Smooth muscle cell (in vitro differentiated cells): ENCODE measurements around the gene MAML3. TPM values are rescaled to one million over a fixed set of nuclear protein-coding genes. Genes with fewer than 3 reads are reported as not detected.

Experiments used
- DNase-seq: peaks from one replicate; lab custom pipeline; 2025; ENCODE audit not compliant: unreplicated experiment; lab: John Stamatoyannopoulos, UW
- H2AFZ ChIP-seq: fragments of 200-600 bp; sonication (generic); 2 replicates; pipeline ENCODE4 v1.6.0; 2016; ENCODE audit warnings: antibody characterized with exemption, low read depth, mild to moderate bottlenecking
- H3F3A ChIP-seq: fragments of 200-600 bp; sonication (generic); 2 replicates; pipeline ENCODE4 v1.6.0; 2017; ENCODE audit warnings: antibody characterized with exemption, low read depth
- H3K27ac ChIP-seq: fragments of 200-600 bp; sonication (generic); 2 replicates; pipeline ENCODE4 v1.5.1; 2016; ENCODE audit warnings: low read depth, mild to moderate bottlenecking
- H3K27me3 ChIP-seq: fragments of 200-600 bp; sonication (generic); 2 replicates; pipeline ENCODE4 v1.6.1; 2016; ENCODE audit warnings: low read depth, mild to moderate bottlenecking
- H3K36me3 ChIP-seq: fragments of 200-600 bp; sonication (generic); 2 replicates; pipeline ENCODE4 v1.5.1; 2016; ENCODE audit warnings: low read depth
- H3K4me1 ChIP-seq: fragments of 200-600 bp; sonication (generic); 2 replicates; pipeline ENCODE4 v1.5.1; 2016; ENCODE audit warnings: low read depth
- H3K4me2 ChIP-seq: fragments of 200-600 bp; sonication (generic); 2 replicates; pipeline ENCODE4 v1.6.0; 2016; ENCODE audit warnings: mild to moderate bottlenecking
- H3K4me3 ChIP-seq: fragments of 200-600 bp; sonication (generic); 2 replicates; pipeline ENCODE4 v1.5.1; 2016; ENCODE audit warnings: mild to moderate bottlenecking
- H3K79me2 ChIP-seq: fragments of 200-600 bp; sonication (generic); 2 replicates; pipeline ENCODE4 v1.6.0; 2016; ENCODE audit warnings: low read depth, mild to moderate bottlenecking
- H3K9ac ChIP-seq: fragments of 200-600 bp; sonication (generic); 2 replicates; pipeline ENCODE4 v1.6.0; 2016; ENCODE audit warnings: low read depth
- H3K9me3 ChIP-seq: fragments of 200-600 bp; sonication (generic); replicated peaks from 2 replicates; pipeline ENCODE4 v1.5.1; 2016; ENCODE audit warnings: low read depth
- H4K20me1 ChIP-seq: fragments of 200-600 bp; sonication (generic); 2 replicates; pipeline ENCODE4 v1.6.0; 2016; ENCODE audit warnings: low read depth
- WGBS: methylation state at CpG from one replicate; pipeline ENCODE4 v1.1.7; 2016; ENCODE audit warnings: low lambda C conversion rate; 5-methylcytosine and 5-hydroxymethylcytosine counted together
- polyA plus RNA-seq: library from polyadenylated mRNA; unstranded; fragments of >200 nt; fragmentation: Nextera tagmentation; extraction: Ambion mirVana; gene quantifications from 2 replicates; pipeline ENCODE4 v1.2.1, GENCODE V29; 2016
- total RNA-seq: library from RNA; depleted of rRNA; stranded (reverse); fragments of >200 nt; gene quantifications from 2 replicates; pipeline ENCODE4 v1.2.3, GENCODE V29; 2014
- TF ChIP-seq, protein P1 (sequence below): fragments of 200-600 bp; sonication (generic); IDR thresholded peaks from 2 replicates; pipeline ENCODE4 v1.5.1; 2017; ENCODE audit warnings: borderline replicate concordance, mild to moderate bottlenecking, antibody characterized with exemption; ENCODE audit not compliant: insufficient read depth, poor library complexity, severe bottlenecking

The MAML3 gene
- total and polyA plus RNA-seq, 2 experiments from 2014 or later = 4.9 to 12.6 TPM

- Histone ChIP-seq H3K36me3 (no peaks in the 10 kb centered on the region), H3K9ac (peak overlapping the region; percentile 77), H3K9me3 (no peaks in the 10 kb centered on the region), H2AFZ (no peak overlapping the region), H3K27ac (peak overlapping the region; percentile 97), H3K79me2 (no peaks in the 10 kb centered on the region), H3F3A (no peaks in the 10 kb centered on the region), H3K27me3 (no peaks in the 10 kb centered on the region), H3K4me2 (peak overlapping the region; percentile 38), H4K20me1 (no peaks in the 10 kb centered on the region), H3K4me1 (peaks cover 27% of the 10 kb centered on the region), H3K4me3 (no peak overlapping the region)
- TF ChIP-seq, protein P1, sequence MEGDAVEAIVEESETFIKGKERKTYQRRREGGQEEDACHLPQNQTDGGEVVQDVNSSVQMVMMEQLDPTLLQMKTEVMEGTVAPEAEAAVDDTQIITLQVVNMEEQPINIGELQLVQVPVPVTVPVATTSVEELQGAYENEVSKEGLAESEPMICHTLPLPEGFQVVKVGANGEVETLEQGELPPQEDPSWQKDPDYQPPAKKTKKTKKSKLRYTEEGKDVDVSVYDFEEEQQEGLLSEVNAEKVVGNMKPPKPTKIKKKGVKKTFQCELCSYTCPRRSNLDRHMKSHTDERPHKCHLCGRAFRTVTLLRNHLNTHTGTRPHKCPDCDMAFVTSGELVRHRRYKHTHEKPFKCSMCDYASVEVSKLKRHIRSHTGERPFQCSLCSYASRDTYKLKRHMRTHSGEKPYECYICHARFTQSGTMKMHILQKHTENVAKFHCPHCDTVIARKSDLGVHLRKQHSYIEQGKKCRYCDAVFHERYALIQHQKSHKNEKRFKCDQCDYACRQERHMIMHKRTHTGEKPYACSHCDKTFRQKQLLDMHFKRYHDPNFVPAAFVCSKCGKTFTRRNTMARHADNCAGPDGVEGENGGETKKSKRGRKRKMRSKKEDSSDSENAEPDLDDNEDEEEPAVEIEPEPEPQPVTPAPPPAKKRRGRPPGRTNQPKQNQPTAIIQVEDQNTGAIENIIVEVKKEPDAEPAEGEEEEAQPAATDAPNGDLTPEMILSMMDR = no peak
- DNase-seq = no peak
- 42% methylated on average over 4 of the region's 4 CpGs for WGBS
These were observed 442.5 kb downstream of the MAML3 start for GRCh38 chr4:139711461-139711860.

GRCh38 chr4:139710073-139710472 lies 443.9 kb downstream of the MAML3 start:
- no peak overlapping the region for H2AFZ ChIP-seq
- H3K36me3 ChIP-seq = no peaks in the 10 kb centered on the region
- no peaks in the 10 kb centered on the region for H3K27me3 ChIP-seq
- H3K9ac ChIP-seq = peak overlapping the region; percentile 77
- peak overlapping the region; percentile 97 for H3K27ac ChIP-seq
- WGBS = 41% methylated on average over 2 of the region's 2 CpGs
- no peaks in the 10 kb centered on the region for H3K9me3 ChIP-seq
- DNase-seq = no peak
- no peak overlapping the region for H3K4me3 ChIP-seq
- TF ChIP-seq, protein P1 = no peak
- H4K20me1 ChIP-seq = no peaks in the 10 kb centered on the region
- H3K79me2 ChIP-seq = no peaks in the 10 kb centered on the region
- no peaks in the 10 kb centered on the region for H3F3A ChIP-seq
- peaks cover 18% of the 10 kb centered on the region for H3K4me1 ChIP-seq
- peak overlapping the region; percentile 39 for H3K4me2 ChIP-seq

DNA sequence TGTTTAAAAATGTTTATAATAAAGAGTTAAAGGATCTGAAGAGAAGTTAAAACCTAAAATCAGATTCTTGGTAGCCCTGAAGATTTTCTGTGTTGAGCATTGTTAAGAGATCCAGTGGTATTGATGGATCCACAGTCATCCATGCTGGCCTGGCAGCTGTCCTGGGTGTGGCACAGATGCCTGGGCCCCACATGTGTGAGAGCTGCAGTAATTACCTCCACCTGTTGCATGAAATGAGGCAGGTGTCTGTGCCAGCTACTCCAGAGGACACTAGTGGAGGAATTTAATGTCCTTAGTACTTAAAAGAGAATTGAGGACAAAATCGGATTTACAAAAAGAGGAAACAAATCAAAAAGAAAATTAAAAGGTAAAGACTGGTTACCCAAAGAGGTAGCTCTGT lies 444.3 kb downstream of the MAML3 start:
- no peaks in the 10 kb centered on the region for H3K36me3 ChIP-seq
- peak overlapping the region; percentile 39 for H3K4me2 ChIP-seq
- H3K27ac ChIP-seq = peak overlapping the region; percentile 97
- H3K27me3 ChIP-seq = no peaks in the 10 kb centered on the region
- no peaks in the 10 kb centered on the region for H3K9me3 ChIP-seq
- peaks cover 18% of the 10 kb centered on the region for H3K4me1 ChIP-seq
- no peak overlapping the region for H3K4me3 ChIP-seq
- no peaks in the 10 kb centered on the region for H3F3A ChIP-seq
- no peaks in the 10 kb centered on the region for H4K20me1 ChIP-seq
- DNase-seq = no peak
- no peak overlapping the region for H2AFZ ChIP-seq
- TF ChIP-seq, protein P1 = no peak
- WGBS = 95% methylated on average over 1 of the region's 1 CpG
- H3K9ac ChIP-seq = peak overlapping the region; percentile 77
- no peaks in the 10 kb centered on the region for H3K79me2 ChIP-seq

- WGBS = 95% methylated on average over 4 of the region's 4 CpGs
- no peaks in the 10 kb centered on the region for H3K79me2 ChIP-seq
- H3K9me3 ChIP-seq = no peaks in the 10 kb centered on the region
- H3K27ac ChIP-seq = no peak overlapping the region
- H3K36me3 ChIP-seq = no peaks in the 10 kb centered on the region
- H3K27me3 ChIP-seq = no peaks in the 10 kb centered on the region
- no peak overlapping the region for H3K4me3 ChIP-seq
- H3F3A ChIP-seq = no peaks in the 10 kb centered on the region
- TF ChIP-seq, protein P1 = peak; percentile 15
- H4K20me1 ChIP-seq = no peaks in the 10 kb centered on the region
- no peak overlapping the region for H2AFZ ChIP-seq
- H3K4me2 ChIP-seq = no peak overlapping the region
- H3K9ac ChIP-seq = no peak overlapping the region
- peaks cover 5% of the 10 kb centered on the region for H3K4me1 ChIP-seq
- DNase-seq = no peak
These were observed 449.0 kb downstream of the MAML3 start for GRCh38 chr4:139704915-139705485.
